Activated CD8-positive, alpha-beta T cell treated with anti-CD3 and anti-CD28 coated beads for 36 hours (primary cell): ENCODE measurements around the gene GAD2. TPM values are rescaled to one million over a fixed set of nuclear protein-coding genes. Genes with fewer than 3 reads are reported as not detected.

Experiments used
- ATAC-seq: fragments of 200-7000 bp; cut with Tn5 transposase; one replicate; pipeline ENCODE4 v1.10.0; 2021; ENCODE audit warnings: mild to moderate bottlenecking, moderate library complexity
- CTCF ChIA-PET: fragments of 350-600 bp; sonication (Branson Sonifier 250); formaldehyde crosslinking; loops from one replicate; lab custom pipeline; 2021; ENCODE audit warnings: antibody characterized with exemption; lab: Charles Lee
- POLR2A ChIA-PET: fragments of 350-600 bp; sonication (Branson Sonifier 250); formaldehyde crosslinking; loops from one replicate; lab custom pipeline; 2021; ENCODE audit warnings: antibody characterized with exemption; lab: Charles Lee
- DNase-seq: peaks from one replicate; pipeline ENCODE4 v3.0.0-alpha.2; 2020
- H3K27ac Mint-ChIP-seq: one replicate; pipeline ENCODE4 v1.8.0; 2021; ENCODE audit warnings: mild to moderate bottlenecking, mixed read lengths
- H3K27me3 Mint-ChIP-seq: one replicate; pipeline ENCODE4 v1.8.0; 2021; ENCODE audit warnings: mixed read lengths
- H3K36me3 Mint-ChIP-seq: one replicate; pipeline ENCODE4 v1.8.0; 2021; ENCODE audit warnings: low read depth, mixed read lengths
- H3K4me1 Mint-ChIP-seq: one replicate; pipeline ENCODE4 v1.8.0; 2021; ENCODE audit warnings: low read depth, mixed read lengths
- H3K4me3 Mint-ChIP-seq: one replicate; pipeline ENCODE4 v1.8.0; 2021; ENCODE audit warnings: mild to moderate bottlenecking, moderate library complexity, mixed read lengths
- H3K9me3 Mint-ChIP-seq: one replicate; pipeline ENCODE4 v1.8.0; 2021; ENCODE audit warnings: mixed read lengths
- intact Hi-C: fragments of 100-400 bp; cut with micrococcal nuclease; formaldehyde crosslinking; loops from one replicate; pipeline ENCODE4 v1.10.0; 2022
- total RNA-seq, 2 experiments: library from RNA; stranded (reverse); gene quantifications; one replicate each; pipeline ENCODE4 v1.2.3, GENCODE V29; 2021
- TF ChIP-seq, protein P1 (sequence below): fragments of 200-600 bp; IDR thresholded peaks from one replicate; pipeline ENCODE4 v1.8.0; 2022; ENCODE audit warnings: antibody characterized with exemption, mild to moderate bottlenecking

Gene GAD2
- total RNA-seq, 2 experiments from 2014 or later = not detected

DNA sequence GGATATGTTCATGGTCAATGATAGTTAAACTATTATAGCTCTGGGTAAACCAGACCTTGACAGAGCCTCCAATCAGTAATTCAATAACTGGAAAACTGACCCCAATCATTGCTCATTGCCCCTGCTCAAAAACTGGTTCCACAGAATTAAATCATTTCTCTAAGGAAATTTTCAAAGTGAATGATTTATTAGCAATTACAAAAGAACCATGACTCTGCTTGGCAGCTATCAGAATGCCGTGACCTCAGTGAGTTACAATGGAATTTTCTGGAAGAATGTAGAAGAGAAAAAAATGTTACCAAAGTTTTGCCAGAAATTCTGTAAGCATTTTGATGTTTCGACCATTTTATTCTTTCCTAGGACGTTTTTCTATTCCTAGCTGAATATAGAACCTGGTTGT, 114.8 kb downstream of the GAD2 start:
- DNase-seq = no peak
- TF ChIP-seq, protein P1, sequence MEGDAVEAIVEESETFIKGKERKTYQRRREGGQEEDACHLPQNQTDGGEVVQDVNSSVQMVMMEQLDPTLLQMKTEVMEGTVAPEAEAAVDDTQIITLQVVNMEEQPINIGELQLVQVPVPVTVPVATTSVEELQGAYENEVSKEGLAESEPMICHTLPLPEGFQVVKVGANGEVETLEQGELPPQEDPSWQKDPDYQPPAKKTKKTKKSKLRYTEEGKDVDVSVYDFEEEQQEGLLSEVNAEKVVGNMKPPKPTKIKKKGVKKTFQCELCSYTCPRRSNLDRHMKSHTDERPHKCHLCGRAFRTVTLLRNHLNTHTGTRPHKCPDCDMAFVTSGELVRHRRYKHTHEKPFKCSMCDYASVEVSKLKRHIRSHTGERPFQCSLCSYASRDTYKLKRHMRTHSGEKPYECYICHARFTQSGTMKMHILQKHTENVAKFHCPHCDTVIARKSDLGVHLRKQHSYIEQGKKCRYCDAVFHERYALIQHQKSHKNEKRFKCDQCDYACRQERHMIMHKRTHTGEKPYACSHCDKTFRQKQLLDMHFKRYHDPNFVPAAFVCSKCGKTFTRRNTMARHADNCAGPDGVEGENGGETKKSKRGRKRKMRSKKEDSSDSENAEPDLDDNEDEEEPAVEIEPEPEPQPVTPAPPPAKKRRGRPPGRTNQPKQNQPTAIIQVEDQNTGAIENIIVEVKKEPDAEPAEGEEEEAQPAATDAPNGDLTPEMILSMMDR = no peak
- H3K9me3 Mint-ChIP-seq = peaks cover 6% of the 10 kb centered on the region
- no peaks in the 10 kb centered on the region for H3K27me3 Mint-ChIP-seq
- ATAC-seq = no peak
- peaks cover 9% of the 10 kb centered on the region for H3K4me1 Mint-ChIP-seq
- H3K27ac Mint-ChIP-seq = no peak overlapping the region
- intact Hi-C loops = no loop called here
- H3K36me3 Mint-ChIP-seq = peaks cover 2% of the 10 kb centered on the region
- H3K4me3 Mint-ChIP-seq = no peak overlapping the region
- ChIA-PET CTCF (interaction anchor here (2.4 kb wide), 1 partner anchor 225 kb away, joined by 5 read pairs; no protein-coding TSS in a partner anchor), POLR2A (no interaction called here)

DNA sequence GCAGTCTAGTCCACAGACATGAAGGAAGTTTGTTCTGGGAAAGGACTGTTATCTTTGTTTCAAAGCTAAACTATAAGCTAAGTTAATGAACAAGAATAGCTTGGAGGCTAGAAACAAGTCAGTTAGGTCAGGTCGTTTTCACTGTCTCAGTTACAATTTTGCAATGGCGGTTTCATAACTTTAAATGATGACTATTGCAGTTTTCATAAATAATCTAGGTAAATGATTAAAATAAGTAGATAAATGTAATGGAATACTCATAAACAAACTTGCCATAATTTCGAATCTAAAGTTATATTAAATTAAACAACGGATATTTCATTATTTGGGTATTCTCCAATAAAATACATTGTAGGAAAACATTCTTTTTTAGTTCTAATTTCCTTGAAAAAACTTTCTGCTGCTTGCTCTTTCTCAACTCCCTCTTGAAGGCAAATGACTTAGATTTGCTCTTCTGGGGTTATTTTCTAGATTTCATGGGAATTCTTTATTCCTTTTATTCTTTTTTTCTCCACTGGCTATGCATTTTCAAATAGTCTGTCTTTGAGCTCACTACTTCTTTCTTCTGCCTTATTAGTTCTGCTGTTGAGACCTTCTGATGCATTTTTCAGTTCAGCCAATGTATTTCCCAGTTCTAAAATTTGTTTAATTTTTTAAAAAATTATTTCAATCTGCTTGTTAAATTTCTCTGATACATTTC, 117.8 kb downstream of the GAD2 start:
- no peak for DNase-seq
- TF ChIP-seq, protein P1 = no peak
- Mint-ChIP-seq H3K9me3 (peaks cover 6% of the 10 kb centered on the region), H3K4me3 (no peak overlapping the region), H3K27me3 (no peaks in the 10 kb centered on the region), H3K27ac (no peak overlapping the region), H3K36me3 (peaks cover 2% of the 10 kb centered on the region), H3K4me1 (peaks cover 9% of the 10 kb centered on the region)
- ChIA-PET POLR2A (no interaction called here), CTCF (interaction anchor here (1.0 to 3.1 kb wide), 15 partner anchors 10 to 547 kb away, joined by 3 to 93 read pairs (median 4); partner anchors contain the start of genes ABI1 and PDSS1)
- intact Hi-C loops = loop anchor here (2.0 kb wide), 1 partner anchor 222 kb away; no protein-coding TSS in a partner anchor
- ATAC-seq = no peak

DNA sequence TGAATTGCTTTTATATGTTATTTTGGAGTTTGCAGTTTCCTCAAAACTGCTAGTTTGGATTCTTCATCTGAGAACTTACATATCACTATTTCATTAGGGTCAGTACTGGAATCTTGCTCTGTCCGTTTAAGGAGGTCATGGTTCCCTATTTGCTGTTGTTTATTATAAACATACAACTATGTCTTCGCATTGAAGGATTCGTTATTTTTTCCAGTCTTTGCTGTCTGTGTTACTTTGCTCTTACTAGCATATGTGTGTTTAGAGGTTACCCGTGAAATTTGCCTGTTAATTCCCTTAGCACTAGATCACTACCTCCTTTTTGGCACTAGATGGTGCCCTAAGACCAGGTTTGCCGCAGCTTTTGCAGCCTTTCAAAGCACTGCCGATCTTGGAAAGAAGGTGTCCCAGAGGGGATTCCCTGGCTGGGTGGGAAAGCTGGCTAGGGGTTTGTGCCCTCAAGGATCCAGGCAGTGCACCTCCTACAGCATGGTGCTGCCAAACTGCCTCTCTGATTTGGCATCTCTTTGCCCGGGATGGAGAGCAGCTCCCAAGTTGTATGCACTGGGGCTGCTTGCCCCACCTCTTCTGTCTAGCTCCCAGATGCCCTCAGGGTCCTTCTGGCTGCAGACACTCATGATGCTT, 118.5 kb downstream of the GAD2 start:
- H3K27me3 Mint-ChIP-seq = no peaks in the 10 kb centered on the region
- intact Hi-C loops = loop anchor here (2.0 to 5.0 kb wide), 2 partner anchors 222 to 547 kb away; no protein-coding TSS in a partner anchor
- ChIA-PET CTCF (interaction anchor here (0.6 to 3.1 kb wide), 31 partner anchors 10 to 568 kb away, joined by 3 to 93 read pairs (median 4); partner anchors contain the start of genes ABI1 and PDSS1), POLR2A (no interaction called here)
- H3K27ac Mint-ChIP-seq = peak overlapping the region; percentile 78
- ATAC-seq (peak; percentile 94), DNase-seq (peak; percentile 75)
- TF ChIP-seq, protein P1 = peak; percentile 93
- H3K4me3 Mint-ChIP-seq = peak overlapping the region; percentile 69
- H3K36me3 Mint-ChIP-seq = peaks cover 2% of the 10 kb centered on the region
- peaks cover 9% of the 10 kb centered on the region for H3K4me1 Mint-ChIP-seq
- H3K9me3 Mint-ChIP-seq = peaks cover 6% of the 10 kb centered on the region

DNA sequence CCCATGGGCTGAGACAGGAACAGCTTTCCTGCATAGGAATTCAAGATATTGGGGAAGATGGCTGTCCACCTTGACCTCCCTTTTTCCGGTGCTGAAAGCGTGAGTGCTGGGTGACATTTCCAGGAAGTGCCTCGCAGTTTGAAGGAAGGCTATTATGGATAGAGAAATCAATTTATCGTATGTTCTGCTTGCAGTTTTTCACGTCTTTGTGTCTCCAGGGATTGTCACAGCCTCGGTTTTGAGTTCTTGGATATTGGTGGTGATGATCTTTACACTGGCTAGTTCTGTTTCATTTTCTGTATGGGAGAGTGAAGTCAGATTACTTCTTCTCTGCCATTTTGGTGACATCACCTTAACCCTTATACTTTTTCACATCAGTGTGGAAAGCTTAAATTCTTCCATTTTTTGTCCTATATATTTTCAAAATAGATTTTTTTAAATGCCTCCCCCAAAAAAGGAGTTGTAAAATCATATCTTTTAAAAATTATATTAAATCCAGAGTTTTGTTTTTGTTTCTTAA, 119.1 kb downstream of the GAD2 start:
- Mint-ChIP-seq H3K27ac (peak overlapping the region; percentile 78), H3K27me3 (no peaks in the 10 kb centered on the region), H3K4me1 (peaks cover 9% of the 10 kb centered on the region), H3K9me3 (peaks cover 6% of the 10 kb centered on the region), H3K4me3 (peak overlapping the region; percentile 69), H3K36me3 (peaks cover 2% of the 10 kb centered on the region)
- CTCF ChIA-PET = interaction anchor here (0.6 to 3.1 kb wide), 31 partner anchors 9 to 568 kb away, joined by 3 to 93 read pairs (median 4); partner anchors contain the start of genes ABI1 and PDSS1
- POLR2A ChIA-PET = no interaction called here
- TF ChIP-seq, protein P1 = no peak
- intact Hi-C loops = loop anchor here (2.0 to 5.0 kb wide), 2 partner anchors 221 to 547 kb away; no protein-coding TSS in a partner anchor
- peak; percentile 48 for ATAC-seq
- peak; percentile 4 for DNase-seq
